GM19351 (cell line): ENCODE data around the gene OTOF.

Experiments used
- ATAC-seq: cut with Tn5 transposase; IDR thresholded peaks from one replicate; pipeline ENCODE4 v1.9.1; 2021; ENCODE audit warnings: mild to moderate bottlenecking, moderate library complexity; ENCODE audit not compliant: unreplicated experiment

The OTOF gene

GRCh38 chr2:26477911-26478253 is at the start of gene OTOF:
Gene OTOF, minus strand, starts transcription at chr2:26478124.
- no peak for ATAC-seq

- no peak for ATAC-seq
These were observed 48.7 kb upstream of the OTOF start for GRCh38 chr2:26526589-26526988.

DNA sequence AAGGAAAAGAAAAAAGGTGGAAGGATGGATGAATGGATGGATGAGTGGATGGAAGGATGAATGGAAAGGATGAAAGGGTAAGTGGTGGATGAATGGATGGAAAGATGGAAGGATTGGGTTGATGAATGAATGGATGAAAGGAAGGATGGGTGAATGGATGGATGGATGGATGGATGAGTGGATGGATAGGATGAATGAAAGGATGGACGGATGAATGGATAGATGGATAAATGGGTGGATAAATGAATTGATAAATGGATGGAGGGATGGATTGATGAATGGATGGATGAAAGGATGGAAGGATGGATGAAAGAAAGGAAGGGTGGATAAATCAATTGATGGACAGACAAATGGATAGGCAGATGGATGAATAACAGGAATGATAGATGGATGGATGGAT is 48.2 kb upstream of the OTOF start:
- no peak for ATAC-seq

GRCh38 chr2:26523750-26524149 is 45.8 kb upstream of the OTOF start:
- ATAC-seq = no peak

- ATAC-seq = no peak
These were observed 44.8 kb upstream of the OTOF start for GRCh38 chr2:26522751-26523171.

DNA sequence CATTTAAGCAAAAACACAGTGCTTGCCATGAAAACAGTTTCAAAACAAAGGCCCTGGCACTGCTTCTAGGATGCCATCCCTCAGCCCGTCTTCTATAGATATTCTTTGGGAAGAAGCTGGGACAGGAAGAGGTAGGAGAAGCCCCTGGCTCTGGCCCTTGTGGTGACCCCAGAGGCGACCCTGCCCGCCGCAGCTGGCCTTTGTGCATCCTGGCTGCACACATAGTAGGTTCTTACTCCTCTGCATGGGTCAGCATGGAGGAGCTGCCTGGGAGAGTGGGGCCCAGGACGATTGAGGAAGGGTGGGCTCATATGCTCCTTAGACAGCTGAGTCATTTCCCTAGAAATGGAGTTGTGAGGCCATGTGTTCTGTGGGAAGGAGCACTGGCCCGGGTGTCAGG is 44.4 kb upstream of the OTOF start:
- ATAC-seq = no peak

- ATAC-seq = no peak
These were observed 43.9 kb upstream of the OTOF start for GRCh38 chr2:26521913-26522180.

DNA sequence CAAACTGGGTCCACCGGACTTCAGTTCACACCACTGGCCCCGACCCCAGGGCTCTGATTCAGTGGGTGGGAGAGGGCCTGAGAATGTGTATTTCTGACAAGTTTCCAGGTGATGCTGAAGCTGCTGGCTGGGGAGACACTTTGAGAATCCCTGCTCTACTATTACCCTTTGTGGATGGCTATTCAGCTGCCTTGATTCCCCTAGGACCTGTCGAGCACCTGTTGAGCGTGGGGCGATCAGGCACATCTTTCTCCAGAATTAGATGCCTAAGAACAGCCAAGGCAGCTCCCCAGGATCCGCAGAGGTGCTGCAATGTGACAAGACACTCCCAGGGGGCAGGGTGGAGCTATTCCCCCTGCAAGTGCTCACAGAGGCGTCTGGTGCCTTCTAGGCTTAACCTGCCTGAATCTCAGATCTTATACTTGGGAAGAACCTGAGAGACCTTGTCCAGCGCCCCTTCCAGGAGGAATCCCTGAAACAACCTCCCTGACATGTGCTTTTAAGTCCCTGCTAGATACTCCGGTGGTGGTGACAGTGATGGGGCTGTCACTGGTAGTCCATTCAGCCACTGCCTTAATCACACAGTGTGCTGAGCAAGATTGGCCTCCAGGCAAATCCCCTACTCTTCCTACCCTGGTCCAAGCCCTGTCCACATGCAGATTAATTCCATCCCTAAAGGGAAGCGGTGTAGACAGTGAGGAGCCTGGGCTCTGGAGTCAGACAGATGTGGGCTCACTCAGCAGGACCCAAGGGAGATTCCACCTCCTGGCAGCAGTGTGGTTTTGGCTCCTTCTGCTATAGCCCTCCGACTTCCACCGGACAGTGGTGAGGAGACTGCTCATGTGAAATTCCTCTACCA is 43.4 kb upstream of the OTOF start:
- no peak for ATAC-seq

GRCh38 chr2:26520148-26520449 is 42.2 kb upstream of the OTOF start:
- ATAC-seq = no peak

GRCh38 chr2:26519396-26520147 is 41.6 kb upstream of the OTOF start:
- ATAC-seq = no peak

GRCh38 chr2:26516781-26517180 is 38.9 kb upstream of the OTOF start:
- ATAC-seq = no peak

- ATAC-seq = no peak
These were observed 38.3 kb upstream of the OTOF start for GRCh38 chr2:26516246-26516645.

GRCh38 chr2:26515771-26516170 is 37.8 kb upstream of the OTOF start:
- ATAC-seq = no peak

DNA sequence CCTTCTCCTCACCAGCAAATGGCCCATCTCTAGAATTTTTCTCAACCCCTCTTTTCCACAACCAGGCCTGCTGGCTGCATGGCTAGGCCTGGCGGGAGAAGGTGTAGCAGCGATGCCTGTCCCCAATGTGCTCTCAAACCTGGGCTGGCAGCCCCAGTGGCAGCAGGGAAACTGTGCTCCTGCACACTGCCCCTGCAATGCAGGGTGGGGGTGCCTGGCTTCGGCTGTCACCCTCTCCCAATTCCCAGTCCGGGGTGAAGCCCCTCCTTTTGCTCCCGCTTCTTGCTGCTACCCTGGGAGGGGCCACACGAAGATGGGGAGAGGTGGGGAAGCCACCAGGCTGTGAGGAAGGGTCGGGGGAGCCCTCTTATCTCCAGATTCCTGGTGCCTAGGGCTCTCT is 36.1 kb upstream of the OTOF start:
- no peak for ATAC-seq

GRCh38 chr2:26513261-26513660 is 35.3 kb upstream of the OTOF start:
- ATAC-seq = no peak

GRCh38 chr2:26511466-26511865 is 33.5 kb upstream of the OTOF start:
- ATAC-seq = no peak

DNA sequence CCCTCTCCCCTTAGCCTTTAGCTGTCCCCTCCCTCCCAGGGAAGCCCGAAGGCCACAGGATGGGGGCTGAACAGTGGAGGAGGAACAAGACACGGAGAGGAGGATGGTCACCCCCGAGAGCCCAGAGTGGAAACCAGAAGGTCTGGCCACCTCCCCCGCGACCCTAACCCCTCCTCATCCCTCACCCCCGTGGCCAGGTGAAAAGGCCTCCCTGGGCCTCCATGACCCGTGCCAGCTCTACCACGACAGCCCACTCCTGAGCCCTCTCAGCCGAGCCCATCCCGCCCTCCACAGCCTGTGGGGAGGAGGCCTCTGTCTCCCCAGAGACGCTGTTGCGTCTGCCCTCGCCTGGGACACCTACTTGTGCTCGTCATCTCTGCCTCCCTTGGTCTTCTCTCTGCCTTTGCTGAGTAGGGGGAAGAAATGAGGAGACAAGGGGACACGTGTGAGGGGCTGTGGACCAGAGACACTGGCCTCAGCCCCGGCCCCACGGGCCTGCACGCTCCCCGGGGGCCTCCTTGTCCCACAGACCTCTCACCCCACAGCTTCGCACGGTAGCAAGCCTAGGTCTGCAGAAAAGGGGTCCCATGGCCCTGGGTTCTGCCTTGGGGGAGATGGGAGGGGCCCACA is 32.5 kb upstream of the OTOF start:
- ATAC-seq = no peak

DNA sequence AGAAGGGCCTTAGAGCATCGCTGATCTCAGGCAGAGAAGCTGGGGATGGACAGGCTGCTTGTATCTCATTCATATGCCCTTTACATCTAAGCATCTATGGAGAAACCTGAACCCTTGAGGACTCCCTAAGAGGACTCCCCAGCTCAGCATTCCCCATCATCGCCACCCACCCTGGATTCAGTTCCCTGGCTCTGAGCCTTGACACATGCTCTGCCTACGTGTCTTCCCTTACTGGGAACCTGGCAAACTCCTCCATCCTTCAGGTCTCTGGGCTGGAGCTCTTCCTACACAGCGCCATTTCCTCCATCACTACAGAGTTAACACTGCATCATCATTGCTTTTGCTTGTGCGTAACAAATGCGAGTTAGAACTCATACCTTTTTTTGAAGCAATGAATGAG is 31.2 kb upstream of the OTOF start:
- no peak for ATAC-seq

DNA sequence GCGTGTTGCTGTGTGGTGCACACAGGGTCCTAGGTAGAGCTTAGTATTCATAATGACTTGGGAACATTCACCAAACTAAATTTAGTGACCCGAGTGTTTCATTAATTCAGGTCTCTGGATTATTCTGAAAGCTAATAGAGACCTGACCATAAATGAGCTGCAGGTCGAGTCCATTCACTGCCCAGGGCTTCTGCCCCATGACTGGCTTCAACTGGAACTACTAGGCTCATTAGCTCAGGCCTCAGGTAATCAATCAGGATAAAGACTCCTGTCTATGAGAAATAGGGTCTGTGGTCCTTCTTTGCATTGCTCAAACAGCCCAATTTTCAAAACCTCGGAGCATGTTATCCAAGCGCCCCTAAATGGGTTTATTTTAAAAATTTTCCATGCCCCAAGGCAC is 30.0 kb upstream of the OTOF start:
- no peak for ATAC-seq

GRCh38 chr2:26507088-26507487 is 29.2 kb upstream of the OTOF start:
- no peak for ATAC-seq

DNA sequence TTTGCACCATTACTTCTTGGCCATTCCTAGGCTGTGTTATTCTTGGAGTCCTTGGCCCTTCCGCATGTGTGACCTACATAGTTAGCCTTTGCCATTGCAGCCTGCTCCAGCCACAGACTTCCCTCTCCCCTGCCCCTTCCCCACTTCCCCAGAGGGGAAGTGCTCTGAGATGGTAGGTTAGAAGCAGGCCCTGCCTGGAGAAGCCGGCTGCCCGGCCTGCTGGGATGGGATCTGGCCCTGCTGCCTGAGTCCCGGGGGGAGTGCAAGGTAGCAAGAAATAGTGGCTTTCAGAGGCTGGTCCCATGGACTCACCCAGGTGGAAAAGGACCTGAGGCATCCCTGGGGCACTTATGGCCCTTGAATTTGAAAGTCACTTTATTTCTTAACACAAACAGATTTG is 28.4 kb upstream of the OTOF start:
- no peak for ATAC-seq

DNA sequence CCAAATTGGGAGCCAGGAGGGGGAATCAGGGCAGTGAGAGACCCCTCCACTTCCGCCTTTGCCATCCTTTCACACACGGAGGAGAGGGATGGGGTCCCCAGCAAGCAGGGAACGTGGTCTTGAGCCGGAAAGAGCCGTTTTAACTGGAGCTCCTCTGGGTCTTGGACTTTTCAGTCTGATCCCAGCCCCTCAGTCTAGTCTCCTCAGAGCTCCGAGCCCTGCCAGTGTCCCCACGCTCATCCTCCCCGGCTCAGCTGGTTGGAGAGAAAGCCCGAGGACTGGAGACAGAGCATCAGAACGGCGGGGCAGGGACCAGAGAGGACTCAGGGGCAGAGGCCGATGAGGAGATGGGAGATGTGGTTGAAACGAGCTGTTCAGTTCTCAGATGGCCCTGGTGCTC is 26.1 kb upstream of the OTOF start:
- ATAC-seq = no peak
